EH (cell line): ENCODE results near the gene TBC1D1.
"Not testable (repeated sequence)": the region's sequence is repeated elsewhere in the genome, so short reads cannot be mapped to it uniquely, and the experiment has no call there.

Experiments used
- DNase-seq: peaks from one replicate; pipeline ENCODE4 v3.0.0-alpha.2; 2015; ENCODE audit warnings: low read depth

The TBC1D1 gene

GRCh38 chr4:38015886-38016515 lies 125.1 kb downstream of the TBC1D1 start:
- peak; percentile 80 for DNase-seq

GRCh38 chr4:38016698-38017097 lies 125.8 kb downstream of the TBC1D1 start:
- DNase-seq: no peak

GRCh38 chr4:38017609-38018008 lies 126.7 kb downstream of the TBC1D1 start:
- DNase-seq: no peak

GRCh38 chr4:38020386-38020785 lies 129.5 kb downstream of the TBC1D1 start:
- DNase-seq: no peak

DNA sequence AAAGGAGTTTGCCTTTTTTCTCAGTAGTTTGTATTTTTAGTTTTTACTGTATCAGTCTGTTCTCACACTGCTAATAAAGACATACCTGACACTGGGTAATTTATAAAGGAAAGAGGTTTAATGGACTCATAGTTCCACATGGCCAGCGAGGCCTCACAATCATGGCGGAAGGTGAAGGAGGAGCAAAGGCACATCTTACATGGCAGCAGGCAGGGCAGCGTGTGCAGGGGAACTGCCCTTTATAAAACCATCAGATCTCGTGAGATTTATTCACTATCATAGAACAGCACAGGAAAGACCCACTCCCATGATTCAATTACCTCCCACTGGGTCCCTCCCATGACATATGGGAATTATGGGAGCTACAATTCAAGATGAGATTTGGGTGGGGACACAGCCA lies 130.1 kb downstream of the TBC1D1 start:
- not testable (repeated sequence) for DNase-seq

DNA sequence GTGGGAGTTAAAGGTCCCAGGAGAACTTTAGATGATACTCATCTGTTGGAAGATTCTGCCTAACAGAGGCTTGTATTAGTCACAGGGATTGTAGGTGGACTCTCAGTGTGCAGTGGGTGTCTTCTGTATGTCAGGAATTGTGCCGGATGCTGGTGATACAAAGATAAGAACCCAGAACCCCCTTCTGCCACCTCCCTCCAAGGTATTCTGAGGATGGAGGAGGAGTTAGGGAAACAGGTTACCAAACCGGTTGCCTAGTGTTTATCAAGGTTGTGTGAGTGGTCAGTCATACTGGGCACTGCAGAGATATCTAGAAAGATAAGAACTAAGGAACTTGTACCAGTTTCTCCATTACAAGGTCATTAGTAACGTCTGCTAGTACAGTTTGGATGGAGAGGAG lies 130.9 kb downstream of the TBC1D1 start:
- no peak for DNase-seq

- no peak for DNase-seq
Measured at GRCh38 chr4:38023347-38024205, 132.7 kb downstream of the TBC1D1 start.

DNA sequence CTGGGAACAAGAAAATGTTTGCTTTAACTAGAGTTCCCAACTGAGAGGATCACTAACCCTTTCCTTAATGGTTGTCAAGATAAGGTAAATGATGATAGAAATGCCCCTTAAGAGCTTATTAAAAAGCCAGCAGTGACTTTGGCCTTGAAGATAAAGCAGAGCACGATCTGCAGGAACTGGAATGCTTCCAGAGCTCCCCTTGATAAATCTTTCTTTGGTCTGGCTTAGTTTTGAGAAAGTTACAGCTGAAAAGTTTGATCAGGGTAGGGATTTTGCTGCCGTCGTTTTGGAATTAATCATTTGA lies 133.3 kb downstream of the TBC1D1 start:
- DNase-seq: no peak

- no peak for DNase-seq
Measured at GRCh38 chr4:38025665-38026064, 134.8 kb downstream of the TBC1D1 start.

- DNase-seq: no peak
Measured at GRCh38 chr4:38026158-38026740, 135.4 kb downstream of the TBC1D1 start.

GRCh38 chr4:38030023-38030422 lies 139.1 kb downstream of the TBC1D1 start:
- peak; percentile 71 for DNase-seq

DNA sequence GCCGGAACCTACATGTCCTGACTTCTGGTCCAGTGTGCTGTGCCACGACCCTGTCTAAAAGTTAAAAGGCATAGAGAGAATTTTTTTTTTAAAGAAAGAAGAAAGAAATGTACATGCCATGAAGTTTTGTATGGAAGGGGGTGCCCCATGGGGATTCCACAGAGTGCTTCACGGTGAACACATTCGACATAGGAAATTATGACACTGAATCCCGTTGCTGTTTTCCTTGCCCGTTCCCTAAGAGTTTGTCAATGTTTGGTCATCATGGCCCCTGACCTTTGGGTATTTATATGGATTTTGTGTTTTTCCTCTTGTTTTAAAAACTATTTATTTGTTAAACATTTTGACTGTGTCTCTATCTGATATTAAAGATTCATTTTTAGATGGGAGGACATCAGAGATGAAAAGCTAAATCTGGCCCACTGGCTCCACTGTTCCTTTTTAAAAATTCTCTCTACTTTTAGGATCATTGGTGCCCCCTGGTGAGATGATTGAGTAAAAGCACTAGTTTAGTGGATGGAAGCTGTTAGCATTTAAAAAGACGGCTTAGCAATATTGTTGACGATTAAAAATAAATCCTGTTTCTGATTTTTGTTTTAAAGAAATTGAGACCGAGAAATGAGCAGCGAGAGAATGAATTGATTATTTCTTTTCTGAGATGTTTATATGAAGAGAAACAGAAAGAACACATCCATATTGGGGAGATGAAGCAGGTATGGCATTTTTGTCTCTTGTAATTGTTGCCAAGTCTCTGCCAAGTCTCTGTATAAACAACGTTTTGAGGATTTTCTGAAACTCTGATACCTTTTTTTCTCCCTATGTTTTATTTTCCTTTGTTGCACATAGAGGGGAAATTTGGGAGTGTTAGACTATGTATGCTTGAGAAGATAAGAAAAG lies 144.3 kb downstream of the TBC1D1 start:
- DNase-seq: peak; percentile 70

DNA sequence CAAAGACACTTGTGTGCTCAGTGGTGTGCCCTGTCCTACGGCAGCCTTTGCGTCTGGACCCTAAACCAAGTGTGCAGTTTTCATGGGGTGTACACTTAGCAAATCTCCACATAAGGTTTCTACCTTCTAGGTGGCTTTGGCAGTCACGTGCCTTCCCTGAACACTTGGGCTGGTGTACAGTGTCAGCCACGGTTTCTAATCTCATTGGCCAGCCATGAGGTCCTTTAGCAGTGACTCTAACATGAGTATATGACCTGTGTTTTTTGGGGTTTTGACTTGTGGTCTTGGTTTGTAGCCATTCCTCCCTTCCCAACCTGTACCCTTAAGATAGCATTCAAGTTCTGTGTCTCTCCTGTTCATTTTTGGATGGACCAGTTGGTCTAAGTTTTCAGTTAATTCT lies 145.7 kb downstream of the TBC1D1 start:
- DNase-seq: no peak

GRCh38 chr4:38037612-38038011 lies 146.7 kb downstream of the TBC1D1 start:
- no peak for DNase-seq

- DNase-seq: no peak
Measured at GRCh38 chr4:38040619-38041018, 149.7 kb downstream of the TBC1D1 start.

- DNase-seq: no peak
Measured at GRCh38 chr4:38044060-38044459, 153.2 kb downstream of the TBC1D1 start.

- no peak for DNase-seq
Measured at GRCh38 chr4:38045289-38045988, 154.6 kb downstream of the TBC1D1 start.

- peak; percentile 53 for DNase-seq
Measured at GRCh38 chr4:38046727-38047489, 156.0 kb downstream of the TBC1D1 start.

- DNase-seq: no peak
Measured at GRCh38 chr4:38049545-38050170, 158.8 kb downstream of the TBC1D1 start.

GRCh38 chr4:38050560-38051350 lies 159.9 kb downstream of the TBC1D1 start:
- peak; percentile 44 for DNase-seq
